GM19467 (cell line): ENCODE results near the gene ATRNL1.

Experiments
- ATAC-seq: cut with Tn5 transposase; IDR thresholded peaks from one replicate; pipeline ENCODE4 v1.9.1; 2021; ENCODE audit warnings: mild to moderate bottlenecking, moderate library complexity; ENCODE audit not compliant: unreplicated experiment

ATRNL1 gene

GRCh38 chr10:115593060-115593459, 499.9 kb downstream of the ATRNL1 start:
- no peak for ATAC-seq

- ATAC-seq = no peak
Measured at GRCh38 chr10:115604627-115605026, 511.5 kb downstream of the ATRNL1 start.

- ATAC-seq = no peak
Measured at GRCh38 chr10:115606086-115606485, 512.9 kb downstream of the ATRNL1 start.

GRCh38 chr10:115606741-115607140, 513.6 kb downstream of the ATRNL1 start:
- no peak for ATAC-seq

- no peak for ATAC-seq
Measured at GRCh38 chr10:115624448-115624847, 531.3 kb downstream of the ATRNL1 start.

GRCh38 chr10:115628616-115629015, 535.5 kb downstream of the ATRNL1 start:
- no peak for ATAC-seq

GRCh38 chr10:115638246-115638645, 545.1 kb downstream of the ATRNL1 start:
- ATAC-seq = no peak

GRCh38 chr10:115649217-115649616, 556.1 kb downstream of the ATRNL1 start:
- ATAC-seq = no peak

GRCh38 chr10:115653473-115653872, 560.3 kb downstream of the ATRNL1 start:
- ATAC-seq = no peak

- ATAC-seq = no peak
Measured at GRCh38 chr10:115654961-115655360, 561.8 kb downstream of the ATRNL1 start.

GRCh38 chr10:115657161-115657860, 564.1 kb downstream of the ATRNL1 start:
- no peak for ATAC-seq

GRCh38 chr10:115659616-115660015, 566.5 kb downstream of the ATRNL1 start:
- no peak for ATAC-seq

- ATAC-seq = no peak
Measured at GRCh38 chr10:115660391-115660790, 567.2 kb downstream of the ATRNL1 start.

- ATAC-seq = no peak
Measured at GRCh38 chr10:115662422-115662821, 569.3 kb downstream of the ATRNL1 start.

GRCh38 chr10:115665549-115665948, 572.4 kb downstream of the ATRNL1 start:
- no peak for ATAC-seq

- no peak for ATAC-seq
Measured at GRCh38 chr10:115674496-115674895, 581.3 kb downstream of the ATRNL1 start.

- ATAC-seq = no peak
Measured at GRCh38 chr10:115696747-115697146, 603.6 kb downstream of the ATRNL1 start.

GRCh38 chr10:115706026-115706425, 612.9 kb downstream of the ATRNL1 start:
- ATAC-seq = no peak

GRCh38 chr10:115706488-115707076, 613.4 kb downstream of the ATRNL1 start:
- ATAC-seq = no peak

- ATAC-seq = no peak
Measured at GRCh38 chr10:115710136-115710535, 617.0 kb downstream of the ATRNL1 start.

- ATAC-seq = no peak
Measured at GRCh38 chr10:115711306-115711705, 618.1 kb downstream of the ATRNL1 start.

- ATAC-seq = no peak
Measured at GRCh38 chr10:115720121-115720520, 627.0 kb downstream of the ATRNL1 start.

- ATAC-seq = no peak
Measured at GRCh38 chr10:115727129-115727528, 634.0 kb downstream of the ATRNL1 start.
